HTR-8/SVneo (cell line): ENCODE measurements around the gene RPL35A.

Experiments used
- DNase-seq: peaks from one replicate; pipeline ENCODE4 v3.0.0; 2011; ENCODE audit warnings: low spot score, mixed read lengths; ENCODE audit not compliant: insufficient read length
- FAIRE-seq: peaks from 2 replicates; lab custom pipeline; 2011; peaks lifted over from hg19 to GRCh38; lab: Jason Lieb, UNC

The RPL35A gene

GRCh38 chr3:197989651-197990050 is 39.7 kb downstream of the RPL35A start:
- no peak for FAIRE-seq
- DNase-seq, result no peak

DNA sequence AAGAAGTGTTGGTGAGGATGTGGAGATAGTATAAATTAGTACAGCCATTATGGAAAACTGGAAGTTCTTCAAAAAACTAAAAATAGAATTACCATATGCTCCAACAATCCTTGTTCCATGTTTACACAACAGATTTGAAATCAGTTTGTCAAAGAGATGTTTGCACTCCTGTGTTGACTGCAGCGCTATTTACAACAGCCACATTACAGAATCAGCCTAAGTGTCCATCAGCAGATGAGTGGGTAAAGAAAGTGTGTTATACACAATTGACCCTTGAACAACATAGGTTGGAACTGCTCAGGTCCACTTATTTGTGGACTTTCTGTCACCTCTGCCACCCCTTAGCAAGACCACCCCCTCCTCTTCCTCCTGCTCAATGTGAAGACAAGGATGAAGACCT is 44.7 kb downstream of the RPL35A start:
- FAIRE-seq (no peak), DNase-seq (no peak)

- FAIRE-seq (no peak), DNase-seq (no peak)
These were observed 46.9 kb downstream of the RPL35A start for GRCh38 chr3:197996855-197997254.

GRCh38 chr3:197997936-197998335 is 47.9 kb downstream of the RPL35A start:
- FAIRE-seq, result no peak
- no peak for DNase-seq
